Amygdala (tissue), 56 donors: ENCODE results near the gene PLCG1.
"Not testable (repeated sequence)": the region's sequence is repeated elsewhere in the genome, so short reads cannot be mapped to it uniquely, and the experiment has no call there.

Experiments
- DNase-seq, 56 donors: peaks; one replicate each; lab custom pipeline; 2025; lab: John Stamatoyannopoulos, UW

PLCG1 gene

GRCh38 chr20:41123631-41124030 is 13.7 kb upstream of the PLCG1 start:
- DNase-seq, result no peak

DNA sequence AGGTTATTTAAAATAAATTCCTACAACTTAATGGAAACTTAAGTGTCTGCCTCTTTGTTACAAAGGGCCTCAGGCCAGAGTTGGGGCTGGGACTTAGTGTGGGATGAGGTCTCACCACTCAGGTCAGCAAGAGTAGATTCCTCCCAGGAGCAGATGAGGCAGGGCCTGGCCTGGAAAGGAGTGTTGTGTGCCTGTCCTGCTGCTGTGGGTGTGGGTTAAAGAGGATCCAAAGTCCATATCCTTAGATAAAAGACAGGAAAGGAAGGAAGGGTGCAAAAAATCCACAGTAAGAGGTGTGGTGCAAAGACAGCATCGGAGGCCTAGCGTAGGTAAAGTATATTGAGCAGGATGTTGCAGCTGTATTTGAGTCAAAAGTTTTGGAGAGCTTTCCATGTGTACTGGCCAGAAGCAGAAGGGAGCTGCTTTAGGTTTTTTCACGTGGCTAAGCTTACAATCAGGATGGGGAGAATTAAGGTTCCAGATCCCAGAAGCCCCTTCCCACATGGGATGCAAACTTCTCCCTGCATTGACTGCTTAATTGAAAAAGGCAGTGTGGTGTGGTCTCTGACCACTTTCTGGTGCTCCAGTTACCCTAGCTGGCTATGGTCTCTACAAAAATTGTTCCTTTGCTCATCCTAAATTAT is 12.8 kb upstream of the PLCG1 start:
- DNase-seq, result no peak

DNA sequence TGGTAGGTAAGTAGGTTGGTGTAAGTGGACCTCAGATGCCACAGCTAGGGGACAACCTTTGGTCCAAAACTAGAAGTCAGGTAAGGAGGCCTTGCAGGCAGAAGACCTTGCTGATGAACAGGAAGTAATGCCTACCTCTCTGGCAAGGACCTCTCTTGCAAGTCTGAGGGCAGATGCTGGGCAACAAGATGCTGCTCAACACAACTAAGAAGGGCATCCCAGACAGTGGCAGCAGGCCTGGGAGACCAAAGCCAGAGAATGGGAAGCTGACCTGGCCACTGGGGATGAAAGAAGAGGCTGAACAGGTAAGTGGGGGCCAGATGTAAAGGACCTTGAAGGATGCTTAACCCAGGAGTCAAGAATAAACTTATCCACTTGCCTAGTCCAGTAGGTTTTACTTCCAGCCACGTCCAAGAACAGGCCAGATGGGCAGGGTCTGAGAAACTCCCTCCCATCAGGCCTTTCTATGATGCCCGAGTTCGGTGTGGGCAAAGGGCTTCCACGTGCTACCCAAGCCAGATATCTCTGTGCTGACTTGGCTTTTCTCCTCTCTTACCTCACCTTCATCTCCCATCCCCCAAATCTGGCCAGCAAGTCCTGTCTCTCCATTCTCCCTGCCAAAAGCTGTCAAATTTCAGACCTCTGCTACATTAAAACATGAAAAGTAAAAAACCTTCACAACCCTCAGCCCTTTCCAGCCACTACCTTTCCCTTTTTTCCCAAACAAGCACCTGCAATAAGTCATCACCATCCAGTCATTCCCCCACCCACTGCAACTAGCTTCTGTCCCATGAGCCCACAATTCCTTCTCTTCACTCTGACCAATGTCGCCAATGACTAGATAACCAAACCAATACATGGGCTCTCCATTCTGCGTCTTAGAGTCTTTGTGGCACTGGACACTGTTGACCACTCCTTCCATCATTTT is 11.5 kb upstream of the PLCG1 start:
- no peak for DNase-seq

GRCh38 chr20:41126719-41127118 is 10.6 kb upstream of the PLCG1 start:
- no peak for DNase-seq

DNA sequence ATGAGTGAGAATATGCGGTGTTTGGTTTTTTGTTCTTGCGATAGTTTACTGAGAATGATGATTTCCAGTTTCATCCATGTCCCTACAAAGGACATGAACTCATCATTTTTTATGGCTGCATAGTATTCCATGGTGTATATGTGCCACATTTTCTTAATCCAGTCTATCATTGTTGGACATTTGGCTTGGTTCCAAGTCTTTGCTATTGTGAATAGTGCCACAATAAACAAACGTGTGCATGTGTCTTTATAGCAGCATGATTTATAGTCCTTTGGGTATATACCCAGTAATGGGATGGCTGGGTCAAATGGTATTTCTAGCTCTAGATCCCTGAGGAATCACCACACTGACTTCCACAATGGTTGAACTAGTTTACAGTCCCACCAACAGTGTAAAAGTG is 9.0 kb upstream of the PLCG1 start:
- DNase-seq, result not testable (repeated sequence)

DNA sequence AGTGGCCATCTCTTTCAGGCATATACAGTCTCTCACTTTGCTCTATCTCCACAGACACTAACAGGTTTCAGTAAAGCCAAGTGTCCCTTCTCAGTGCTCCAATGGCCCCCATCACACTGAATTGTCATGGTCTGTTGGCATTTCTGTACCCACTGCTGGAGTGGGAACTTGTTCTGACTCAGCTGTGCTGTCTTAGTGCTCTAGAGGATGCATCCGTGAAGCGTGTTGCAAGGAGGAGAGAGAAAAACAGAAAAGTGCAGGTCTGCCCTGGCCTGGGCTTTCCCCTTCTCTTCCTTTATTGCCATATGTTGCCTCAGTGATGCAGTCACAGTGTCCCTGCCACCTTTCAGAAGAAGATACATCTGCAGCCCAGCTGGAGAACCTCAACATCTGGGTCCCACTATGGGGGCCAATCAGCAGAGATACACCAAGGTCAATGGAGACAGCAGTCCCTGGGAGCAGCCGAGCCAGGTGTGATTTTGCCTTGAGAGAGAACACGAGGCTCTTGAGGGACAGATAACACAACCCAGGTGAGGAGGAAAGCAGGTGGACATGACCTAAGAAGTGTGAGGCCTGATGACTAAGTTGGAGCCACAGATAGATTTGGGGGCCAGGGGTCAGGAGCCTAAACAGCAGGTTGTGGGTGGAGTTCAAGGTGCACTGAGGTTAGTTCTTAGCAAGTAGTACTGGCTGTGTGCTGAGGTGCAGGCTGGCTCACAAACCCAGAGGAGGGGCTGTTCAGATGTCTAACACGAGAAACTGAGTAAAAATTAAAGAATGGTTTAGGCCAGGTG is 5.6 kb upstream of the PLCG1 start:
- no peak for DNase-seq

DNA sequence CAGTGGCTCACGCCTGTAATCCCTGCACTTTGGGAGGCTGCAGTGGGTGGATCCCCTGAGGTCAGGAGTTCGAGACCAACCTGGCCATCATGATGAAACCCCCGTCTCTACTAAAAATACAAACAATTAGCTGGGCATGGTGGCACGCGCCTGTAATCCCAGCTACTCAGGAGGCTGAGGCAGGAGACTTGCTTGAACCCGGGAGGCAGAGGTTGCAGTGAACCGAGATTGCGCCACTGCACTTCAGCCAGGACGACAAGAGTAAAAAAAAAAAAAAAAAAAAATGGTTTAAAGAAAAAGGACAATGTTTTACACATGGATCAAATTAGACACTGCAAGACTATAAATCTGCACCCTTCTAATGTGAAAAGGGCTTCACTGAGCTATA is 5.0 kb upstream of the PLCG1 start:
- DNase-seq, result not testable (repeated sequence)

DNA sequence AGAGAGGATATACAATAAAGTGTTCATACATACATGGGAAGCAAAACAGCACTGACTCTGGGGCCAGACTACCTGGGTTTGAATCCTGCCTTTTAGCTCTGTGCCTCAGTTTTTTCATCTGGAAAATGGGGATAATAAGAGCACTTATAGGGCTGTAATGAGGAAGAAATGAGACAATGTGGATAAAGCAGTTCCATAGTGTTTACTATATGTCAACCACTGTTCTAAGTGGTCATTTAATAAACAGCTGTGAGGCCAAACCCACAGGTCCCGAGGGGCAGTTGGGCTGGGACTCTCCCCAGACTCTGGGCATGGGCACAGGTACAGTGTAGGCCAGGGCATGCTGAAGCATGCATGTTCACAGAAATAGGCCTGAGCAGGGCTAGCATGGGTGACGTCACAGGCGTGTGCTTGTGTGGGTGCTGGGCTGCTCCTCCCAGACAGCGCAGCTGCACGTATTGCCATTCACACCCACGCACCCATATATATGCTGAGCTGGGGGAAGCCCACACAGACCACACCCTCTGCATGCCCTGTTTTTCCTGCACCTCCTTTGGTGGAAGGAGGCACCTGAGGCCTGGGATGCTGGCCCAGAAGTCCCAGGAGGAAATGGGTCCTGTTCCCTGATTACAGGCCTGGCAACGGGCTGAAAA is 3.5 kb upstream of the PLCG1 start:
- DNase-seq, result peak in 11 of 56 donors; percentile 16 to 68 (median 21)

DNA sequence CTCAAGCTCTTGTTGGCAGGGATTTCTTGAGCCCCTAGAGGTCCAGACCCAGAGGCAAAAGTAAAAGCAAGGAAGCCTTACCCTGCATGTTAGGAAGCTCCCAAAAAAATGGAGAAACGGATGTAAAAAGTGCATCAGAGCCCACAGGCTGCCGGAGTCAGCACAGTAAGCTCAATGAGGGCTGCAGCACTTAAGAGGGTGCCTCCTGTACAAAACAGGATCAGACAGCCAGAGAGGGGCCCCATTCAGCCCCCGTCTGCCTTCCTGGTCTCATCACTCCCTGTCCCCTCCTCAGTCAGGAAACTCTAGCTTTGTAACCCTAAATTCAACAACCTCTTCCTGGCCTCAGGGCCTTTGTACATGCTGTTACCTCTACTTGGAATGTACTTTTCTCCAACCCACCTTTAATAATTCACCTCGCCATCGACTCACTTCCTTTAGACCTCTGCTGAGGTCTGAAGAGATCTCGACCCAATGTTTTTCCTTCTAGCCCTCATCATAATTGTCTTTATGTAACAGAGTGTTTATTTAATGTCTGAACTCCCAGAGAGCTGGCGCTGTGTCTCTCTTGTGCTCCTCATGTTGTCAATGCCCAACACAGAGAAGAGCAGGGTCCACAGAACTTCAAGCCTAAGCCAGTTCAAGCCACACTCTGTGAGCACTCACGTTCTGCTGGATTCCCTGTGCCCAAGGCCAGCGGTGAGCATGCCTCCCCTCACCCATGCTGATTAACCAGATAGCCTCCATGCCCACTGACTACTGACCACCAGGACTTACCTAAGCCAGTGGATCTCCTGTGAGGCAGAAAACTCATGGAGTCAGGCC is 2.8 kb upstream of the PLCG1 start:
- DNase-seq, result no peak

GRCh38 chr20:41135187-41135887 is 2.0 kb upstream of the PLCG1 start:
- peak in 11 of 56 donors; percentile 6 to 42 (median 20) for DNase-seq

DNA sequence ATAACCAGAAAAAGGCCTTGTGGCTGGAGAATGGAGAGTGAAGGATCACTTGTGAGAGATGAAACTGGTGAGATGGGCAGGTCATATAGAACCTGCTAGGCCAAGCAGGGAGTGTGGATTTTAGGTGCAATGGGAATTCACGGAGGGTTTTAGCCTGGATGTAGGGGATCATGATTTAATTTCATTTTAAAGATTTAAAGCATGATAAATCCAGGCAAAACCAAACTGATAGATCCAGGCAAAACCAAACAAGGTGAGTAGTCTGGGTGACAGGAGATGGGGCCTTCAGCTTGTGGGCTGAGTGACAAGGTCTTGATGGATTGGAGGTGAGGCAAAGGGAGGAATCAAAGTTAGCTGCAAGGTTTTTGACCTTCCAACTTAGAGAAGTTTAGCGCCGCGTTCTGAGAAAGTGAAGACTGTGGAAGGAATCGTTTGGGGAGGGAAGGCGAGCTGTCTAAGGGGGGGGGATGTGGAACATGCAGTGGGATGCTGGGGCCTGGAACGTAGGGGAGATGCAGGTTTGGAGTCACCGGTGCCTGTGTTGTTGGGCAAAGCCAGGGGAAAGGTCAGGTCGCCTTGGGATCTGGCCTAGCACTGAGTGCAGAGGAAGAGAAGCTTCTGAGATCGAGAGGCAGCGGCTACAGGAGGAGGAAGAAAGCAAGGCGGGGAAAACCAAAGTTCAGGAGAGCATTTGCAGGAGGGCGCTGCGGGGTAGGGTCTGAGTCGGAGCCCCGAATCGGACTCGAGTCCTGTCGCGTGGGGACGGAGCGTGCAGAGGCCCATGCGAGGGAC is 1.3 kb upstream of the PLCG1 start:
- DNase-seq, result no peak

DNA sequence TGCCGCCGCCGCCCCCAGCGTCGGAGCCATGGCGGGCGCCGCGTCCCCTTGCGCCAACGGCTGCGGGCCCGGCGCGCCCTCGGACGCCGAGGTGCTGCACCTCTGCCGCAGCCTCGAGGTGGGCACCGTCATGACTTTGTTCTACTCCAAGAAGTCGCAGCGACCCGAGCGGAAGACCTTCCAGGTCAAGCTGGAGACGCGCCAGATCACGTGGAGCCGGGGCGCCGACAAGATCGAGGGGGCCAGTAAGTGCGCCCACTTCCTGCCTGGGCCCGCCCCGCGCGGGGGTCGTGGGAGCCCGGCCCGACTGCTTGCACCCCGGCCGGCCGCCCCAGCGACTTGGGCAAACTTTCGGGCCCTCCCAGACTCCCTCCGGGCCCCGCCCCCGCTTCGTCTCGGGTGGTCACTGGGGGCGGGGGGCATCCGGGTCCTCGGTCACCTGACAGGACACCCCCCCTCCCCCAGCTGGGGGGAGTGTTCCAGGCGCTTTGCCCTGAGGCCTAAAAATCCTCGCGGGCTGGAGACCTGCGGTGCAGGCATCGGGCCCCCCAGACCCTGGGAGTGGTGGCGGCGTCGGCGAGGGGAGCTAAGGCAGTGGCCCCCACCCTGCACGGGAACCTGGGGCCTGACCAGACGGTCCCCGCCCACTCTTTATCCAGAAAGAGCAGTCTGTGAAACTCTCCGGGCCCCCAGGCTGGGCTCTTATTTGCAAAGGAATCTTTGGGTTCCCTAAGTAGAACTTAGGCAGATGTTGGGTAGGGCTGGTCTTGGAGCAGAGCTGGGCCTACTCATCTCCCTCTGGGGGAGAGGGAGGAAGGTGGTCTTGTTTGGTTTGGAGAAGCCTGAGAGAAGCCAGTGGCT is 501 bp downstream of the PLCG1 start:
- peak in 38 of 56 donors; percentile 25 to 82 (median 62) for DNase-seq

DNA sequence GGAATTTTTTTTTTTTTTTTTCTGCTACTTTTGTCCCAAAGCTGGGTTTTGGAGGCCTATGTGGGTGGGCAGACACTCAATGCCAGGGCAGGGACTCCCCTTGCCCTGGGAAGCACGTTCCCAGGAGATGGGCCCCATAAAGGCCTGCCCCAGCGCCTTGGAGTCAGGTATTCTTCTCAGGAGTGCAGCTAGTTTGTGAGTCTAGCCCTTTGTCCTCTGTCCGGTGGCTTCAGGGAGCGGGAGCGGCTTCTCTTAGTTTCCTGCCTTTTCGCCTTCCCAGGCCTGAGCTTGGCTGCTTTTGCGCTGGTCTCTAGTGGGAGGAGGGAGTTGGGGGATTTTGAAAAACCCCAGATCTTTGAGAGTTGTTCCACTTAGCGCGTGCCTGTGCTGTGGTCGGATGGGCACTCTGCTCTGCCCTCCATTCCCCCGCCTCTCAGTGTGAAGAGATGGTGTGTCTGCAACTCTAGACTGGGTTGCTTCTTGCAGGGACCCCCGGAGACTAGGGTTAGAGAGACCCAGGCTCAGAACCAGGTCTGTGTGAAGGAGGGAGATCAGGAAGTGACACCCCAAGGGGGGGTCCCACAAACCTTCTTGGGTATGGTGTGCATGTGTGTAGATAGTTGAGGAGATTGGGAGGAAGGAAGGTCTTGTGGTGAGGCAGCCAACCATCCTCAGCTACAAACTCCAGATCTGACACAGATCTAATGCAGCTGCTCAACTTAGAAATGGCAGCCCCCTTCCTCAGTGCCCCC is 1.3 kb downstream of the PLCG1 start:
- peak in 1 of 56 donors; percentile 44 for DNase-seq

GRCh38 chr20:41139227-41140093 is 2.1 kb downstream of the PLCG1 start:
- DNase-seq, result no peak
